Activated naive CD8-positive, alpha-beta T cell treated with anti-CD3 and anti-CD28 coated beads, Interleukin-2, amount 10 ng/mL, durations not matched to agents 7 days and 5 days (primary cell): Measurements from ENCODE around the gene ARID3C. TPM values are rescaled to one million over a fixed set of nuclear protein-coding genes. Genes with fewer than 3 reads are reported as not detected.

ENCODE experiments used
- total RNA-seq, 2 experiments: library from RNA; stranded (reverse); gene quantifications; one replicate each; pipeline ENCODE4 v1.2.3, GENCODE V29; 2021

ARID3C gene
- total RNA-seq, 2 experiments from 2014 or later: not detected

Other genes starting within 250 kb of the ARID3C start
- gene FAM219A, start 170.5 kb downstream of the ARID3C start, total RNA-seq: 10 to 100 TPM; 11.7 to 13.4 TPM
- not detected for gene DNAI1, start 170.3 kb downstream of the ARID3C start, total RNA-seq
- gene ENHO, start 106.1 kb downstream of the ARID3C start, total RNA-seq: not detected
- gene CNTFR, start 39.3 kb downstream of the ARID3C start, total RNA-seq: not detected
- gene RPP25L, start 17.0 kb downstream of the ARID3C start, total RNA-seq: 10 to 100 TPM; 27.2 to 29.3 TPM
- gene DCTN3, start 8.6 kb downstream of the ARID3C start, total RNA-seq: 100 to 1,000 TPM; 121 to 122 TPM
- 10 to 100 TPM; 48.8 to 55.4 TPM for gene SIGMAR1, start 8.7 kb upstream of the ARID3C start, total RNA-seq
- 100 to 1,000 TPM; 119 to 127 TPM for gene GALT, start 17.6 kb upstream of the ARID3C start, total RNA-seq
- 10 to 100 TPM; 77.0 to 79.1 TPM for gene IL11RA, start 23.1 kb upstream of the ARID3C start, total RNA-seq
- under 1 TPM in 1 of 2 experiments, not detected in 1; 0.43 TPM for gene CCL27, start 33.6 kb upstream of the ARID3C start, total RNA-seq
- not detected for gene CCL19, start 62.2 kb upstream of the ARID3C start, total RNA-seq
- not detected for gene CCL21, start 81.1 kb upstream of the ARID3C start, total RNA-seq